ENCODE results near the gene PLK5. TPM values are rescaled to one million over a fixed set of nuclear protein-coding genes. Genes with fewer than 3 reads are reported as not detected.

Gene PLK5
- total and polyA plus RNA-seq, 2 experiments from 2014 or later, result 0.87 to 1.2 TPM

- H3K4me1 ChIP-seq (ENCODE audit: low read depth), result no peaks in the 10 kb centered on the region
- no peak for TF ChIP-seq CTCF (IDR thresholded peaks at IDR 0.05; ENCODE audit: low read depth, low read length)
- H3K27me3 ChIP-seq, result peaks cover 51% of the 10 kb centered on the region
- no peak overlapping the region for H3K4me3 ChIP-seq
- H3K36me3 ChIP-seq, result no peaks in the 10 kb centered on the region
- no peak overlapping the region for H3K27ac ChIP-seq
- no peaks in the 10 kb centered on the region for H3K9me3 ChIP-seq (ENCODE audit: low read depth)
- DNase-seq (ENCODE audit: low read depth in 1 of 2, low spot score in 1 of 2), result no peak
These were observed 3.6 kb upstream of the PLK5 start for GRCh38 chr19:1520203-1520780.

GRCh38 chr19:1521636-1522035 lies 2.2 kb upstream of the PLK5 start:
- no peak overlapping the region for H3K4me3 ChIP-seq
- H3K36me3 ChIP-seq, result no peaks in the 10 kb centered on the region
- no peak for TF ChIP-seq CTCF (IDR thresholded peaks at IDR 0.05; ENCODE audit: low read depth, low read length)
- no peaks in the 10 kb centered on the region for H3K4me1 ChIP-seq (ENCODE audit: low read depth)
- peaks cover 65% of the 10 kb centered on the region for H3K27me3 ChIP-seq
- peak in 1 of 2 donors; percentile 37 for DNase-seq (ENCODE audit: low read depth in 1 of 2, low spot score in 1 of 2)
- H3K27ac ChIP-seq, result no peak overlapping the region
- H3K9me3 ChIP-seq (ENCODE audit: low read depth), result no peaks in the 10 kb centered on the region

GRCh38 chr19:1522061-1522460 lies 1.8 kb upstream of the PLK5 start:
- no peak for TF ChIP-seq CTCF (IDR thresholded peaks at IDR 0.05; ENCODE audit: low read depth, low read length)
- Histone ChIP-seq H3K27me3 (peaks cover 69% of the 10 kb centered on the region), H3K27ac (no peak overlapping the region), H3K4me3 (no peak overlapping the region), H3K9me3 (ENCODE audit: low read depth) (no peaks in the 10 kb centered on the region), H3K4me1 (ENCODE audit: low read depth) (no peaks in the 10 kb centered on the region), H3K36me3 (no peaks in the 10 kb centered on the region)
- DNase-seq (ENCODE audit: low read depth in 1 of 2, low spot score in 1 of 2), result peak in 1 of 2 donors; percentile 37

GRCh38 chr19:1522838-1523237 lies 1.0 kb upstream of the PLK5 start:
- H3K27me3 ChIP-seq, result peaks cover 77% of the 10 kb centered on the region
- no peak overlapping the region for H3K27ac ChIP-seq
- no peaks in the 10 kb centered on the region for H3K9me3 ChIP-seq (ENCODE audit: low read depth)
- no peaks in the 10 kb centered on the region for H3K36me3 ChIP-seq
- no peak overlapping the region for H3K4me3 ChIP-seq
- no peaks in the 10 kb centered on the region for H3K4me1 ChIP-seq (ENCODE audit: low read depth)
- no peak for TF ChIP-seq CTCF (IDR thresholded peaks at IDR 0.05; ENCODE audit: low read depth, low read length)
- DNase-seq (ENCODE audit: low read depth in 1 of 2, low spot score in 1 of 2), result no peak

GRCh38 chr19:1524287-1524971 lies 552 bp downstream of the PLK5 start:
- no peaks in the 10 kb centered on the region for H3K9me3 ChIP-seq (ENCODE audit: low read depth)
- no peak for TF ChIP-seq CTCF (IDR thresholded peaks at IDR 0.05; ENCODE audit: low read depth, low read length)
- H3K27me3 ChIP-seq, result peaks cover 81% of the 10 kb centered on the region
- no peaks in the 10 kb centered on the region for H3K36me3 ChIP-seq
- no peaks in the 10 kb centered on the region for H3K4me1 ChIP-seq (ENCODE audit: low read depth)
- H3K4me3 ChIP-seq, result peak overlapping the region; percentile 28
- no peak for DNase-seq (ENCODE audit: low read depth in 1 of 2, low spot score in 1 of 2)
- no peak overlapping the region for H3K27ac ChIP-seq
